NT2/D1 (cell line): Measurements from ENCODE around the gene UBAC1.

Experiments used
- SUZ12 ChIP-seq: IDR thresholded peaks from 2 replicates; pipeline ENCODE4 v1.6.1; 2011; ENCODE audit not compliant: insufficient read length, insufficient read depth; ENCODE audit errors: extremely low read depth
- YY1 ChIP-seq: IDR thresholded peaks from 2 replicates; pipeline ENCODE4 v1.6.1; 2011; ENCODE audit not compliant: insufficient read length, insufficient read depth
- ZNF274 ChIP-seq: IDR thresholded peaks from 2 replicates; pipeline ENCODE4 v1.6.1; 2011; ENCODE audit warnings: mild to moderate bottlenecking, low read depth, low read length

- TF ChIP-seq ZNF274 (no peak), SUZ12 (no peak), YY1 (no peak)
Observed at GRCh38 chr9:136007276-136007933, 46.2 kb upstream of the UBAC1 start.
